Peyer's patch (tissue), 4 donors: ENCODE data around the gene FMNL3.
"Not testable (repeated sequence)": the region's sequence is repeated elsewhere in the genome, so short reads cannot be mapped to it uniquely, and the experiment has no call there.

Experiments
- CTCF ChIP-seq, 6 experiments: fragments of 450-650 bp in 4 of 6; fragments of 200-600 bp in 2 of 6; sonication (generic) in 1 of 6; IDR thresholded peaks; one replicate each; pipeline ENCODE4 v1.5.1; 2017 to 2019; ENCODE audit warnings: antibody characterized with exemption in 6 of 6, mild to moderate bottlenecking in 3 of 6, moderate library complexity in 1 of 6
- POLR2A ChIP-seq, 2 donors: fragments of 450-650 bp; IDR thresholded peaks; one replicate each; pipeline ENCODE4 v1.5.1; 2017; ENCODE audit warnings: antibody characterized with exemption in 2 of 2, mild to moderate bottlenecking in 2 of 2, moderate library complexity in 2 of 2

- TF ChIP-seq CTCF, POLR2A (IDR thresholded peaks at IDR 0.05): not testable (repeated sequence)
Measured at GRCh38 chr12:49738721-49739120, 31.5 kb upstream of the FMNL3 start.
